Measurements from ENCODE around the gene SMARCE1.

DNA sequence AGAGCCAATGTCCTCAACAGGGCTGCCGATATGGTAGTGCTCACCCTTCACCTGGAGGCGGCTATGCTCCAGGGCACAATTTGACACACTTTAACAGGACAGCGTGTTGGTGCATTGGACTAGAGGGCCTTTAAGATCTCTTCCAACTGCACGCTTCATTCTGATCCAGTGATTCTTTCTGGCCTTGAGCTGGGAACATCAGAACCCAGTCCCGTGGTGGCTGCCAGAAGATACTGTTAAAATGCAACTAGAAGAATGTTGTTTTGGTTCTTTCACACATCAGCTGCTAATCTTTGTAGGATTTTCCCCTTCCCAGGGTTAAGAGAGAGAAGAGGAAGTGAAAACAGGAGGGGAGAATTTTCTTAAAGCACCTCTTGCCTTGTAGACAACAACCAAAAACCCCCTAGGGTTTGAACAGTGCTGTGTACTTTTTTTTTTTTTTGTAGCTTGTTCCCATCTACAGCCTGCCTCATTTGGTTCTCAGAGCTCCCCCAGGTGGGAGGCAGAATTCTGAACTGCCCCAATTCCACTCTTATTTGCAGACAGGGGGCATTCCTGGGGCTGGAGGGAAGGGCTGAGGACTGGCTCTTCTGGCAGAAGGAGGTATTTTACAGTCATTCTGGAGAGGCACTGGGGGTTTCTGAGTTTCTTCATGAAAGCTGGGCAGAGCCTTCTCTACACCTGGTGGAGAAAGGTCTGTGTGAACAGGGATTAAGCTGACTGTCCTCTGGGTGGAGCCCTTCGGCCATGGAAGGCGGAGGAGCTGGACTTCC lies 32.4 kb downstream of the SMARCE1 start:
- TF ChIP-seq EZH2 (IDR thresholded peaks at IDR 0.05) (no peak), POLR2AphosphoS5 (IDR thresholded peaks at IDR 0.05; ENCODE audit: borderline replicate concordance, low read depth, low read length) (no peak), FOXP2 (optimal IDR thresholded peaks at IDR 0.05; ENCODE audit: control extremely low read depth, extremely low read length, insufficient read depth) (no peak)
